HG03521 (cell line): ENCODE measurements around the gene RNF149.
"Not testable (repeated sequence)": the region's sequence is repeated elsewhere in the genome, so short reads cannot be mapped to it uniquely, and the experiment has no call there.

ENCODE experiments used
- ATAC-seq: cut with Tn5 transposase; IDR thresholded peaks from one replicate; pipeline ENCODE4 v1.9.1; 2021; ENCODE audit warnings: mild to moderate bottlenecking, moderate library complexity; ENCODE audit not compliant: unreplicated experiment

RNF149 gene

GRCh38 chr2:101263377-101263800 is 45.1 kb downstream of the RNF149 start:
- ATAC-seq, result no peak

- ATAC-seq, result no peak
Measured at GRCh38 chr2:101262142-101262541, 46.4 kb downstream of the RNF149 start.

DNA sequence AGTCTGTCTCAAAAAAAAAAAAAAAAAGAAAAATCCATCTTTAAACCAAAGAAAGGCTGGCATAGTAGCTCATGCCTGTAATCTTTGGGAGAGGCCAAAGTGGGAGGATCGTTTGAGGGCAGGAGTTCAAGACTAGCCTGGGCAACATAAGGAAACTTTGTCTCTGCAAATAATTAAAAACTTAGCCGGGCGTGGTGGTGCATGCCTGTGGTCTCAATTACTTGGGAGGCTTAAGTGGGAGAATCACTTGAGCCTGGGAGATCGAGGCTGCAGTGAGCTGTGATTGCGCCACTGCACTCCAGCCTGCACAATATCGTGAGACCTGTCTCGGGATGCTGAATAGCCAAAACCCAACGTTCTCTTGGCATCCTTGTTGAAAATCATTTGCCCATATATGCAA is 49.7 kb downstream of the RNF149 start:
- no peak for ATAC-seq

- ATAC-seq, result no peak
Measured at GRCh38 chr2:101256316-101256715, 52.2 kb downstream of the RNF149 start.

DNA sequence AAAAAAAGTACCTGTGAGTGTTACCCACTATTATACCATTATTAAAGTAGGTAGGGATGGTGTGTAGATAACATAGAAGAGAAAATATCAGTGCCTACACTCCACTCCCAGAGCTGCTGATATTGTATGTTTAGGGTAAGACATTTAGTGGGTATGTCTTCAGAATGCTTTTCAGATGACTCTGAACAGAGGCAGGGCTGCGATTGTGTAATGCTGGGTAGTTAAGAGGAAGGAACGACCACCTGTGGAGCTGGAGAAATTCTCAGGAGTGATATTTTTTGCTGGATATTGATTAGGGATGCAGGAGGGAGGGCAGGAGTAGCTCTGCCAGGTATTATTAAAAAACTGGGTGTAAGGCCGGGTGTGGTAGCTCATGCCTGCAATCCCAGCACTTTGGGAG is 53.0 kb downstream of the RNF149 start:
- no peak for ATAC-seq

GRCh38 chr2:101253703-101254450 is 54.6 kb downstream of the RNF149 start:
- ATAC-seq, result no peak

DNA sequence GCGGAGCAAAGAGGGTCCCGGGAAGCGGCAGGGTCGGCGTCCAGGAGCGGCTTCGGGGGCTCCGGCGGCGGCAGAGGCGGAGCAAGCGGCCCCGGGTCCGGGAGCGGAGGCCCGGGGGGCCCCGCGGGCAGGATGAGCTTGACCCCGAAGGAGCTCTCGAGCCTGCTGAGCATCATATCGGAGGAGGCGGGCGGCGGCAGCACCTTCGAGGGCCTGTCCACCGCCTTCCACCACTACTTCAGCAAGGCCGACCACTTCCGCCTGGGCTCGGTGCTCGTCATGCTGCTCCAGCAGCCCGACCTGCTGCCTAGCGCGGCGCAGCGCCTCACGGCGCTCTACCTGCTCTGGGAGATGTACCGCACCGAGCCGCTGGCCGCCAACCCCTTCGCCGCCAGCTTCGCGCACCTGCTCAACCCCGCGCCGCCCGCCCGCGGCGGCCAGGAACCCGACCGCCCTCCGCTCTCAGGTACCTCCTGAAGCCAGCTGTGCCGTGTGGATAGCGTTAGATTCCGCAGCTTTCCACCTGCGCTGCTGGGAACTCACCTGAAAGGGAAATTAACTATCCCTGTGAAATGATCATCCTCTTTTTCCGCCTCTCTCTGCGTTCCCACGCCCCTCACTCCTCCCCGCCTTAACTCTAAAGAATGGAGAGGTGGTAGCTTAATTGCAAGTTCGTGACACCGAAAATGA is 55.3 kb downstream of the RNF149 start:
- peak; percentile 55 for ATAC-seq

- ATAC-seq, result peak; percentile 81
Measured at GRCh38 chr2:101252408-101253012, 56.0 kb downstream of the RNF149 start, which contains the start of gene CNOT11. CNOT11 (plus strand) TSS chr2:101252886; CDS start chr2:101252965, 79 bp downstream.

DNA sequence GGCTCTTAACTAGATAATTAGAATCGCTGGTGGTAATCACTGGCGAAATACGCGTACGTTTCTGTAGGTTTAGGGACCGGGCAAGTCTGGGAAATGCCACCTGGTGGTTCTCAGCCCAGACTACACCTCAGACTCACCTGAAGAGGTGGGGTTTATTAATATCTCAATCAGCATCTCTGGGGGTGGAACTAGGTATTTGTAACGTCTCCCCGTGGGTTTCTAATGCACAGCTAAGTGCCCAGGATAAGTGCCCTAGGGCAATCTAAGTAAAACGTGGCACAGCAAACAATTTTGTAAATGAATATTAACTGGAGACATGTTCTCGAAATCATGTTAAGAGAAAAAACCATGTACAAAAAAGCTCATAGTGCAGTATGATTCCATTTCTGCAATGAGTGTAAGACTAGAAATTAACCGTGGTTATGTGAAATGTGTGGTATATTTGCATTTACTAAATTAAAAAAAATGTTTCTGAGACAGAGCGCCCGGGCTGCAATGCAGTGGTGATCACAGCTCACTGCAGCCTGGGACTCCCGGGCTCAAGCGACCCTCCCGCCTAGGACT is 56.6 kb downstream of the RNF149 start:
- peak; percentile 34 for ATAC-seq

DNA sequence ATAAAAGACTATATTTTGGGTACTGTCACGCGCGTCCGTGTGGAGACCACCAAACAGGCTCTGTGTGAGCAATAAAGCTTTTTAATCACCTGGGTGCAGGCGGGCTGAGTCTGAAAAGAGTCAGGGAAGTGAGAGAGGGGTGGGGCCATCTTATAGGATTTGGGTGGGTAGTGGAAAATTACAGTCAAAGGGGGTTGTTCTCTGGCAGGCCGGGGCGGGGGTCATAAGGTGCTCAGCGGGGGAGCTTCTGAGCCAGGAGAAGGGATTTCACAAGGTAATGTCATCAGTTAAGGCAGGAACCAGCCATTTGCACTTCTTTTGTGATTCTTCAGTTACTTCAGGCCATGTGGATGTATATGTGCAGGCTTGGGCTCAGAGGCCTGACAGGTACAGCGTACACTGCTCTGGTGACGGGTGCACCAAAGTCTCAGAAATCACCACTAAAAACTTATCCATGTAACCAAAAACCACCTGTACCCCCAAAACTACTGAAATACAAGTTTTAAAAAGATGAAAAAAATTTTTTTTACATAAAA is 57.2 kb downstream of the RNF149 start:
- not testable (repeated sequence) for ATAC-seq

GRCh38 chr2:101249826-101250225 is 58.7 kb downstream of the RNF149 start:
- ATAC-seq, result no peak

DNA sequence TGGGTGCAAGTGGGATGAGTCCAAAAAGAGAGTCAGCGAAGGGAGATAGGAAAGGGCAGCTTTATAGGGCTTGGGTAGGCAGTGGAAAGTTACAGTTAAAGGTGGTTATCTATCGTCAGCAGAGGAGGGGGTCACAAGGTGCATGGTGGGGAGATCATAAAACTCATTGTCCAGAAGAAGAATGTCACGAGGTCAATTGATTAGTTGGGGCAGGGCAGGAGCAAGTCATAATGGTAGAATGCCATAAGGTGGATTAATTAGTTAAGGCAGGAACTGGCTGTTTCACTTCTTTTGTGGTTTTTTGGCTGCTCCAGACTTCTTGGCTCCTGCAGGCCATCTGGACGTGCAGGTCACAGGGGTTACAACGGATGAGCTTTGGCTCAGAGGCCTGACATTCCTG is 59.7 kb downstream of the RNF149 start:
- not testable (repeated sequence) for ATAC-seq

GRCh38 chr2:101245468-101245867 is 63.0 kb downstream of the RNF149 start:
- ATAC-seq, result not testable (repeated sequence)

DNA sequence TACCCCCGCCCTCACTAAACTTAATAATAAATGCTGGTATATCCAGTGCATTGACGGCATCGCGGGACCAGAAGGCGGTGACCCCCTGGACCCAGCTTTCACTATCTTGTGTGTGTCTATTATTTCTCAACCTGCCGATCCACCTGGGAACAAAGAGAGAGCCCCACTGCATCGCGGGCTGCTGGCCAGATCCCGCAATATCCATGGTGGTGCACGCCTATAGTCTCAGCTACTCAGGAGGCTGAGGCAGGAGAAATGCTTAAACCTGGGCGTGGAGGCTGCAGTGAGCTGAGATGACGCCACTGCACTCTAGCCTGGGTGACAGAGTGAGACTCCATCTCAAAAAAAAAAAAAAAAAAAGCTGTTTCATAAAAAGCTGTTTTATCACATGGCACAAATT is 63.6 kb downstream of the RNF149 start:
- ATAC-seq, result not testable (repeated sequence)

DNA sequence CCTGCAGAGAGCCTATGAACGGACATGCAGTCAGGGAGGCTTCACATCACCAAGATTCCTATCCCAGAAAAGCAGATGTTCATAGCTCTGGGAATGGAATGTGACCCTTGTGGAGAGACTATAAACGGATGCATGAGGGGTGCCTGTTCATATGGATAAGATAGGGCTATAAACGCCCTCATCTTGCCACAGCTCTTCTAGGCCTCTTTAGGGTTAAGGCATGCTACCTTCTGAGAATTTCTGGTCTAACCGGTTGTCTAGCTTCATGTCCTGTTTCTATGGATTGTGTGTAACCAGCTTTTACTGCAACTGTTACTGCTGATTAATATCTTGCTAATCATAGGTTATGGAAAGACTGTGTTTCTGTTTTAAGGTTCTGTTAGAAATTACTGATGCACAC is 64.1 kb downstream of the RNF149 start:
- not testable (repeated sequence) for ATAC-seq

DNA sequence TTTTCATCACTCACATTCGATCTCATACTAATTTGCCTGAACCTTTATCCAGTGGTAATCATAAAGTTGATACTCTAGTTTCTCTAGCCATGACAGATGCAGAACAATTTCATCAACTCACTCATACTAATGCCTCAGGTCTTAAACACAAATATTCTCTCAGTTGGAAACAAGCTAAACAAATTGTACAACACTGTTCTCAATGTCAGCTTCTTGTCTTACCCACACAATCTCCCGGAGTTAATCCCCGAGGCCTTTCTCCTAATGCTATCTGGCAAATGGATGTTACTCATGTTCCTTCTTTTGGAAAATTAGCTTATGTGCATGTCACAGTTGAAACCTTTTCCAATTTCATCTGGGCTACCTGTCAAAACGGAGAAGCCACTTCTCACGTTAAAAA is 67.3 kb downstream of the RNF149 start:
- no peak for ATAC-seq

GRCh38 chr2:101240694-101241093 is 67.8 kb downstream of the RNF149 start:
- ATAC-seq, result not testable (repeated sequence)

- not testable (repeated sequence) for ATAC-seq
Measured at GRCh38 chr2:101239760-101240118, 68.8 kb downstream of the RNF149 start.

GRCh38 chr2:101238930-101239759 is 69.4 kb downstream of the RNF149 start:
- no peak for ATAC-seq

- not testable (repeated sequence) for ATAC-seq
Measured at GRCh38 chr2:101237944-101238343, 70.6 kb downstream of the RNF149 start.
